Cardiac muscle cell (in vitro differentiated cells and primary cell): Measurements from ENCODE around the gene ASPDH. TPM values are rescaled to one million over a fixed set of nuclear protein-coding genes. Genes with fewer than 3 reads are reported as not detected.

Source experiments
- DNase-seq, 2 donors: peaks; one replicate each; pipeline versions ENCODE4 v3.0.0 to v3.0.0-alpha.2; 2010 to 2017; ENCODE audit warnings: low read depth in 1 of 2, low spot score in 1 of 2
- H3K27ac ChIP-seq: fragments of 200-600 bp; sonication (generic); 2 replicates; pipeline ENCODE4 v1.5.1; 2016
- H3K27me3 ChIP-seq: fragments of 200-600 bp; sonication (generic); 2 replicates; pipeline ENCODE4 v1.6.0; 2016; ENCODE audit warnings: control low read depth
- H3K36me3 ChIP-seq: fragments of 200-600 bp; sonication (generic); 2 replicates; pipeline ENCODE4 v1.5.1; 2016; ENCODE audit warnings: control low read depth
- H3K4me1 ChIP-seq: fragments of 200-600 bp; sonication (generic); 2 replicates; pipeline ENCODE4 v1.8.1; 2017; ENCODE audit warnings: low read depth, mild to moderate bottlenecking, mixed run types
- H3K4me3 ChIP-seq: fragments of 200-600 bp; sonication (generic); 2 replicates; pipeline ENCODE4 v1.5.1; 2016; ENCODE audit warnings: mild to moderate bottlenecking
- H3K9me3 ChIP-seq: fragments of 200-600 bp; sonication (generic); 2 replicates; pipeline ENCODE4 v1.5.1; 2017; ENCODE audit warnings: low read depth, mild to moderate bottlenecking, control low read depth
- CTCF ChIP-seq: IDR thresholded peaks from 2 replicates; pipeline ENCODE4 v1.5.1; 2012; ENCODE audit warnings: low read depth, mild to moderate bottlenecking, low read length
- polyA plus RNA-seq: library from polyadenylated mRNA; unstranded; fragments of >200 nt; fragmentation: Nextera tagmentation; extraction: Ambion mirVana; gene quantifications from 2 replicates; pipeline ENCODE4 v1.2.1, GENCODE V29; 2016
- total RNA-seq: library from RNA; depleted of rRNA; stranded (reverse); fragments of >200 nt; gene quantifications from 2 replicates; pipeline ENCODE4 v1.2.3, GENCODE V29; 2016

ASPDH gene
- total and polyA plus RNA-seq, 2 experiments from 2014 or later, result not detected

GRCh38 chr19:50554212-50554611, 40.5 kb upstream of the ASPDH start:
- Histone ChIP-seq H3K27ac (no peak overlapping the region), H3K9me3 (no peaks in the 10 kb centered on the region), H3K36me3 (no peaks in the 10 kb centered on the region), H3K4me3 (no peak overlapping the region), H3K27me3 (no peaks in the 10 kb centered on the region), H3K4me1 (peaks cover 15% of the 10 kb centered on the region)
- DNase-seq, result no peak
- TF ChIP-seq CTCF, result no peak

- DNase-seq, result no peak
- Histone ChIP-seq H3K9me3 (no peaks in the 10 kb centered on the region), H3K4me1 (peaks cover 15% of the 10 kb centered on the region), H3K36me3 (no peaks in the 10 kb centered on the region), H3K27ac (no peak overlapping the region), H3K4me3 (no peak overlapping the region), H3K27me3 (no peaks in the 10 kb centered on the region)
- no peak for TF ChIP-seq CTCF
Observed at GRCh38 chr19:50553134-50553703, 39.5 kb upstream of the ASPDH start.

GRCh38 chr19:50552540-50552939, 38.8 kb upstream of the ASPDH start:
- no peak for DNase-seq
- Histone ChIP-seq H3K36me3 (no peaks in the 10 kb centered on the region), H3K27ac (no peak overlapping the region), H3K9me3 (no peaks in the 10 kb centered on the region), H3K27me3 (no peaks in the 10 kb centered on the region), H3K4me1 (peaks cover 12% of the 10 kb centered on the region), H3K4me3 (no peak overlapping the region)
- TF ChIP-seq CTCF, result no peak

- H3K27me3 ChIP-seq, result no peaks in the 10 kb centered on the region
- H3K4me3 ChIP-seq, result peak overlapping the region; percentile 41
- no peaks in the 10 kb centered on the region for H3K9me3 ChIP-seq
- peak in 1 of 2 donors; percentile 27 for DNase-seq
- no peak overlapping the region for H3K27ac ChIP-seq
- H3K4me1 ChIP-seq, result peaks cover 16% of the 10 kb centered on the region
- H3K36me3 ChIP-seq, result no peaks in the 10 kb centered on the region
- TF ChIP-seq CTCF, result no peak
Observed at GRCh38 chr19:50551715-50552187, 38.0 kb upstream of the ASPDH start.

GRCh38 chr19:50551034-50551714, 37.5 kb upstream of the ASPDH start:
- Histone ChIP-seq H3K4me1 (peaks cover 17% of the 10 kb centered on the region), H3K9me3 (no peaks in the 10 kb centered on the region), H3K27ac (no peak overlapping the region), H3K27me3 (no peaks in the 10 kb centered on the region), H3K4me3 (peak overlapping the region; percentile 41), H3K36me3 (no peaks in the 10 kb centered on the region)
- no peak for DNase-seq
- TF ChIP-seq CTCF, result no peak
